Activated T-helper 2 cell treated with anti-CD3 and anti-CD28 coated beads, Interferon-gamma antibody, Interleukin-2, Interleukin-4, amounts not matched to agents 10 μg/mL and 5 μg/mL and 100 μg/mL, durations not matched to agents 14 hours and 24 hours and 36 hours (primary cell): Measurements from ENCODE around the gene LZTS3. TPM values are rescaled to one million over a fixed set of nuclear protein-coding genes. Genes with fewer than 3 reads are reported as not detected.
A peak's percentile ranks its signal among the peaks of the same experiment; 100 is the strongest.
"Not testable (repeated sequence)": the region's sequence is repeated elsewhere in the genome, so short reads cannot be mapped to it uniquely, and the experiment has no call there.

Experiments
- DNase-seq: peaks from one replicate; pipeline ENCODE4 v3.0.0; 2021; ENCODE audit warnings: low spot score
- H3K27ac Mint-ChIP-seq: one replicate; pipeline ENCODE4 v1.8.0; 2021; ENCODE audit warnings: mixed read lengths
- H3K27me3 Mint-ChIP-seq: one replicate; pipeline ENCODE4 v1.8.0; 2021; ENCODE audit warnings: low read depth, mixed read lengths
- H3K36me3 Mint-ChIP-seq: one replicate; pipeline ENCODE4 v1.8.0; 2021; ENCODE audit warnings: low read depth, mixed read lengths
- H3K4me1 Mint-ChIP-seq: one replicate; pipeline ENCODE4 v1.8.0; 2021; ENCODE audit warnings: low read depth, mixed read lengths
- H3K4me3 Mint-ChIP-seq: one replicate; pipeline ENCODE4 v1.8.0; 2021; ENCODE audit warnings: low read depth, mild to moderate bottlenecking, moderate library complexity, mixed read lengths
- H3K9me3 Mint-ChIP-seq: one replicate; pipeline ENCODE4 v1.8.0; 2021; ENCODE audit warnings: mixed read lengths
- intact Hi-C: fragments of 100-400 bp; cut with micrococcal nuclease; formaldehyde crosslinking; loops from one replicate; pipeline ENCODE4 v1.15.1; 2023
- total RNA-seq: library from RNA; stranded (reverse); gene quantifications from 2 replicates; pipeline ENCODE4 v1.2.3, GENCODE V29; 2022

Gene LZTS3
- total RNA-seq: 0.64 and 0.66 TPM in 2 replicates

GRCh38 chr20:3172933-3173609 lies at the start of gene LZTS3:
LZTS3 (minus strand) TSS chr20:3173549; CDS start chr20:3167163, 6,386 bp downstream.
- intact Hi-C loops: loop anchor here (1.0 to 2.0 kb wide), 2 partner anchors 14 to 36 kb away; partner anchors contain the start of genes FASTKD5, ITPA and UBOX5
- Mint-ChIP-seq H3K4me1 (peaks cover 8% of the 10 kb centered on the region), H3K27ac (no peak within 1 kb of the TSS)

GRCh38 chr20:3221398-3222226 lies 48.3 kb upstream of the LZTS3 start:
- Mint-ChIP-seq H3K27ac (no peak overlapping the region), H3K36me3 (peaks cover 28% of the 10 kb centered on the region), H3K4me1 (peaks cover 4% of the 10 kb centered on the region), H3K27me3 (no peaks in the 10 kb centered on the region), H3K4me3 (no peak overlapping the region), H3K9me3 (no peaks in the 10 kb centered on the region)
- DNase-seq: no peak
- intact Hi-C loops: no loop called here

More at GRCh38 chr20:3172933-3173609, at the start of gene LZTS3:
- Mint-ChIP-seq H3K27me3 (peaks cover 59% of the 10 kb centered on the region), H3K4me3 (peak within 1 kb of the TSS; percentile 82), H3K9me3 (no peaks in the 10 kb centered on the region), H3K36me3 (no peaks in the 10 kb centered on the region)
- peak; percentile 70 for DNase-seq

GRCh38 chr20:3218307-3218988 lies 45.1 kb upstream of the LZTS3 start:
- Mint-ChIP-seq H3K9me3 (no peaks in the 10 kb centered on the region), H3K4me1 (peaks cover 4% of the 10 kb centered on the region), H3K27ac (no peak overlapping the region), H3K27me3 (no peaks in the 10 kb centered on the region), H3K4me3 (no peak overlapping the region), H3K36me3 (peaks cover 33% of the 10 kb centered on the region)
- intact Hi-C loops: loop anchor here (2.0 to 5.0 kb wide), 2 partner anchors 59 to 98 kb away; no protein-coding TSS in a partner anchor
- DNase-seq: peak; percentile 60

- intact Hi-C loops: loop anchor here (5.0 kb wide), 1 partner anchor 62 kb away; no protein-coding TSS in a partner anchor
- H3K4me3 Mint-ChIP-seq, H3K27ac Mint-ChIP-seq, DNase-seq, H3K9me3 Mint-ChIP-seq, H3K4me1 Mint-ChIP-seq, H3K27me3 Mint-ChIP-seq: not testable (repeated sequence)
- H3K36me3 Mint-ChIP-seq: peaks cover 19% of the 10 kb centered on the region
Observed at GRCh38 chr20:3215359-3215917, 42.1 kb upstream of the LZTS3 start.

- no peaks in the 10 kb centered on the region for H3K9me3 Mint-ChIP-seq
- H3K27me3 Mint-ChIP-seq: no peaks in the 10 kb centered on the region
- intact Hi-C loops: no loop called here
- no peak overlapping the region for H3K27ac Mint-ChIP-seq
- no peak for DNase-seq
- peaks cover 9% of the 10 kb centered on the region for H3K4me1 Mint-ChIP-seq
- peaks cover 16% of the 10 kb centered on the region for H3K36me3 Mint-ChIP-seq
- no peak overlapping the region for H3K4me3 Mint-ChIP-seq
Observed at GRCh38 chr20:3213226-3213625, 39.9 kb upstream of the LZTS3 start.

GRCh38 chr20:3210346-3210745 lies 37.0 kb upstream of the LZTS3 start:
- H3K9me3 Mint-ChIP-seq: no peaks in the 10 kb centered on the region
- H3K27me3 Mint-ChIP-seq: no peaks in the 10 kb centered on the region
- H3K27ac Mint-ChIP-seq: peak overlapping the region; percentile 33
- intact Hi-C loops: no loop called here
- H3K4me1 Mint-ChIP-seq: peaks cover 9% of the 10 kb centered on the region
- no peak for DNase-seq
- peaks cover 16% of the 10 kb centered on the region for H3K36me3 Mint-ChIP-seq
- peak overlapping the region; percentile 96 for H3K4me3 Mint-ChIP-seq

GRCh38 chr20:3209946-3210317 lies 36.6 kb upstream of the LZTS3 start:
- Mint-ChIP-seq H3K27ac (peak overlapping the region; percentile 87), H3K36me3 (peaks cover 16% of the 10 kb centered on the region), H3K27me3 (no peaks in the 10 kb centered on the region), H3K4me1 (peaks cover 9% of the 10 kb centered on the region), H3K9me3 (no peaks in the 10 kb centered on the region), H3K4me3 (peak overlapping the region; percentile 96)
- DNase-seq: no peak
- intact Hi-C loops: loop anchor here (2.0 kb wide), 2 partner anchors 37 to 53 kb away; partner anchors contain the start of gene LZTS3

- DNase-seq: peak; percentile 50
- intact Hi-C loops: loop anchor here (2.0 kb wide), 2 partner anchors 37 to 53 kb away; partner anchors contain the start of gene LZTS3
- H3K27ac Mint-ChIP-seq: peak within 1 kb of the TSS; percentile 87
- no peaks in the 10 kb centered on the region for H3K27me3 Mint-ChIP-seq
- peak within 1 kb of the TSS; percentile 96 for H3K4me3 Mint-ChIP-seq
- H3K9me3 Mint-ChIP-seq: no peaks in the 10 kb centered on the region
- peaks cover 10% of the 10 kb centered on the region for H3K4me1 Mint-ChIP-seq
- peaks cover 16% of the 10 kb centered on the region for H3K36me3 Mint-ChIP-seq
Observed at GRCh38 chr20:3209257-3209945, 36.1 kb upstream of the LZTS3 start, which contains the start of gene ITPA. ITPA (plus strand) TSS chr20:3209498; CDS start chr20:3209552, 54 bp downstream.

- Mint-ChIP-seq H3K4me3 (peak overlapping the region; percentile 96), H3K36me3 (peaks cover 13% of the 10 kb centered on the region), H3K27ac (peak overlapping the region; percentile 85), H3K9me3 (no peaks in the 10 kb centered on the region), H3K4me1 (peaks cover 11% of the 10 kb centered on the region), H3K27me3 (no peaks in the 10 kb centered on the region)
- intact Hi-C loops: loop anchor here (2.0 kb wide), 2 partner anchors 36 to 52 kb away; partner anchors contain the start of gene LZTS3
- DNase-seq: no peak
Observed at GRCh38 chr20:3208786-3209256, 35.5 kb upstream of the LZTS3 start.

- Mint-ChIP-seq H3K4me3 (peak within 1 kb of the TSS; percentile 99), H3K9me3 (no peaks in the 10 kb centered on the region), H3K36me3 (peaks cover 22% of the 10 kb centered on the region), H3K27ac (peak within 1 kb of the TSS; percentile 98), H3K4me1 (peaks cover 14% of the 10 kb centered on the region), H3K27me3 (no peaks in the 10 kb centered on the region)
- intact Hi-C loops: no loop called here
- DNase-seq: peak; percentile 87
Observed at GRCh38 chr20:3204124-3204794, 30.9 kb upstream of the LZTS3 start, which contains the start of gene DDRGK1. DDRGK1 (minus strand) TSS chr20:3204682; CDS start chr20:3204627, 55 bp downstream.
